ENCODE measurements around the gene CPM. TPM values are rescaled to one million over a fixed set of nuclear protein-coding genes. Genes with fewer than 3 reads are reported as not detected.

The CPM gene
- total and polyA plus RNA-seq, 10 donors, result 3.5 to 189 (median 52.5) TPM

DNA sequence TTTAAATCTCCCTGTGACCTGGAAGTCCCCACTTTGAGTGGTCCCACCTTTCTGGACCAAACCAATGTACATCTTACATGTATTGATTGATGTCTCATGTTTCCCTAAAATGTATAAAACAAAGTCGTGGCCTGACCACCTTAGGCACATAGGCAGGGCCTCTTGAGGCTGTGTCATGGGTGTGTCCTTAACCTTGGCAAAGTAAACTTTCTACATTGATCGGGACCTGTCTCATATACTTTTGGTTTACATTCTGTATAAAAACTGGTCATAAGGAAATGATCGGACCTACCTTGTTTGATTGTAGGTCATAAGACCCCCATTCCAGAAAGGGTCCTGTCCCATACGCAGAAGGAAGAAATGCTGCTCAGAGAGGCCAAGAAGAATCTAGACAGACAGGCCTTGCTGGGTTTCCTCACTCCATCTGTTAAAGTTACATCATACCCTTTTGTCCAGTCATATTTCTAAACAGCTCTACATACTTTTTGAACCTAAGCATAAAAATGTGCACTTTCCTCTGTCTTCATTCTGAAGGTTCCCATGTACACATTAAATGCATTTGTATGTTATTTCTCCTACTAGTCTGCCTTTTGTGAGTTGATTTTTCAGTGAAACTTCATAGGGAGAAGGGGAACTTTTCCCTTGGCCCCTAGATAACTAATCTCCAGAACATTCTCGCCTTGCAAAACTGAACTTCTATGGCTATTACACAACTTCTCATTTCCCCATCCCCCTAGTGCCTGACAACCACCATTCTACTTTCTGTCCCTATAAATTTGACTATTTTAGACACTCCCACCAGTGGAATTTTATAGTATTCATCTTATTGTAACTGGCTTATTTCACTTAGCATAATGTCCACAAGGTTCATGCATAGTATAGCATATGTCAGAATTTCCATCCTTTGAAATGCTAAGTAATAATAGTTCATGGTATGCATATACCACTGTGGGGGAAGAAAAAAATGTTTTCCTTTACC lies 30.2 kb upstream of the CPM start:
- no peak for DNase-seq
- no peak overlapping the region for H3K4me3 ChIP-seq
- no peaks in the 10 kb centered on the region for H3K27me3 ChIP-seq (replicated peaks in 1 of 7)
- TF ChIP-seq, protein P1, sequence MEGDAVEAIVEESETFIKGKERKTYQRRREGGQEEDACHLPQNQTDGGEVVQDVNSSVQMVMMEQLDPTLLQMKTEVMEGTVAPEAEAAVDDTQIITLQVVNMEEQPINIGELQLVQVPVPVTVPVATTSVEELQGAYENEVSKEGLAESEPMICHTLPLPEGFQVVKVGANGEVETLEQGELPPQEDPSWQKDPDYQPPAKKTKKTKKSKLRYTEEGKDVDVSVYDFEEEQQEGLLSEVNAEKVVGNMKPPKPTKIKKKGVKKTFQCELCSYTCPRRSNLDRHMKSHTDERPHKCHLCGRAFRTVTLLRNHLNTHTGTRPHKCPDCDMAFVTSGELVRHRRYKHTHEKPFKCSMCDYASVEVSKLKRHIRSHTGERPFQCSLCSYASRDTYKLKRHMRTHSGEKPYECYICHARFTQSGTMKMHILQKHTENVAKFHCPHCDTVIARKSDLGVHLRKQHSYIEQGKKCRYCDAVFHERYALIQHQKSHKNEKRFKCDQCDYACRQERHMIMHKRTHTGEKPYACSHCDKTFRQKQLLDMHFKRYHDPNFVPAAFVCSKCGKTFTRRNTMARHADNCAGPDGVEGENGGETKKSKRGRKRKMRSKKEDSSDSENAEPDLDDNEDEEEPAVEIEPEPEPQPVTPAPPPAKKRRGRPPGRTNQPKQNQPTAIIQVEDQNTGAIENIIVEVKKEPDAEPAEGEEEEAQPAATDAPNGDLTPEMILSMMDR (IDR thresholded peaks at IDR 0.05 in 8 of 11, conservative IDR thresholded peaks at IDR 0.05 in 3 of 11), result no peak
- TF ChIP-seq POLR2A (IDR thresholded peaks at IDR 0.05) (no peak), POLR2AphosphoS5 (IDR thresholded peaks at IDR 0.05) (no peak)
- WGBS, 5 donors, result 55 to 85% (median 68%) methylated on average over 5 of the region's 5 CpGs
- H3K9me3 ChIP-seq, result peaks cover 0 to 3% (median 0%) of the 10 kb centered on the region in 8 donors
- no peaks in the 10 kb centered on the region for H3K36me3 ChIP-seq
- peaks cover 0 to 31% (median 3%) of the 10 kb centered on the region in 6 donors for H3K4me1 ChIP-seq
- peak overlapping the region in 4 of 8 donors; percentile 39 to 68 (median 56) for H3K27ac ChIP-seq
- intact Hi-C loops (cut with DNase I; ENCODE audit: low total_unique reads), result no loop called here

GRCh38 chr12:68959891-68960464 lies 27.0 kb upstream of the CPM start:
- peaks cover 0 to 31% (median 3%) of the 10 kb centered on the region in 6 donors for H3K4me1 ChIP-seq
- H3K4me3 ChIP-seq, result no peak overlapping the region

GRCh38 chr12:68959143-68959858 lies 26.3 kb upstream of the CPM start:
- 63 to 85% (median 73%) methylated on average over 4 of the region's 4 CpGs for WGBS, 5 donors
- TF ChIP-seq, protein P1 (IDR thresholded peaks at IDR 0.05 in 8 of 11, conservative IDR thresholded peaks at IDR 0.05 in 3 of 11), result no peak
- no peak for TF ChIP-seq POLR2AphosphoS5 (IDR thresholded peaks at IDR 0.05)
- no peak for TF ChIP-seq POLR2A (IDR thresholded peaks at IDR 0.05)
- H3K27ac ChIP-seq, result no peak overlapping the region
- no peaks in the 10 kb centered on the region for H3K36me3 ChIP-seq
- intact Hi-C loops (cut with DNase I; ENCODE audit: low total_unique reads), result no loop called here
- H3K27me3 ChIP-seq (replicated peaks in 1 of 7), result no peaks in the 10 kb centered on the region
- peaks cover 0 to 33% (median 3%) of the 10 kb centered on the region in 6 donors for H3K4me1 ChIP-seq
- no peak overlapping the region for H3K4me3 ChIP-seq
- no peaks in the 10 kb centered on the region for H3K9me3 ChIP-seq
- DNase-seq, result no peak

More at GRCh38 chr12:68959891-68960464, 27.0 kb upstream of the CPM start:
- WGBS, 5 donors, result 80 to 87% (median 85%) methylated on average over 7 of the region's 7 CpGs
- no peaks in the 10 kb centered on the region for H3K36me3 ChIP-seq
- H3K9me3 ChIP-seq, result peaks cover 0 to 3% (median 0%) of the 10 kb centered on the region in 8 donors
- DNase-seq, result no peak
- intact Hi-C loops (cut with DNase I; ENCODE audit: low total_unique reads), result no loop called here
- TF ChIP-seq POLR2AphosphoS5 (IDR thresholded peaks at IDR 0.05) (no peak), POLR2A (IDR thresholded peaks at IDR 0.05) (no peak)
- TF ChIP-seq, protein P1 (IDR thresholded peaks at IDR 0.05 in 8 of 11, conservative IDR thresholded peaks at IDR 0.05 in 3 of 11), result no peak
- H3K27me3 ChIP-seq (replicated peaks in 1 of 7), result no peaks in the 10 kb centered on the region
- H3K27ac ChIP-seq, result no peak overlapping the region
